Measurements from ENCODE around the gene SKIDA1.

Gene SKIDA1

GRCh38 chr10:21519941-21520436 is 5.5 kb downstream of the SKIDA1 start:
- DNase-seq (ENCODE audit: low read depth): no peak
- in situ Hi-C loops (cut with HindIII; ENCODE audit: low sequenced_read_pairs): loop anchor here (25.0 kb wide), 2 partner anchors 233 to 433 kb away; no protein-coding TSS in a partner anchor
- H3K4me3 ChIP-seq (ENCODE audit: low read depth, low read length): peak overlapping the region; percentile 57

GRCh38 chr10:21519397-21519933 is 6.0 kb downstream of the SKIDA1 start:
- TF ChIP-seq, protein P1, sequence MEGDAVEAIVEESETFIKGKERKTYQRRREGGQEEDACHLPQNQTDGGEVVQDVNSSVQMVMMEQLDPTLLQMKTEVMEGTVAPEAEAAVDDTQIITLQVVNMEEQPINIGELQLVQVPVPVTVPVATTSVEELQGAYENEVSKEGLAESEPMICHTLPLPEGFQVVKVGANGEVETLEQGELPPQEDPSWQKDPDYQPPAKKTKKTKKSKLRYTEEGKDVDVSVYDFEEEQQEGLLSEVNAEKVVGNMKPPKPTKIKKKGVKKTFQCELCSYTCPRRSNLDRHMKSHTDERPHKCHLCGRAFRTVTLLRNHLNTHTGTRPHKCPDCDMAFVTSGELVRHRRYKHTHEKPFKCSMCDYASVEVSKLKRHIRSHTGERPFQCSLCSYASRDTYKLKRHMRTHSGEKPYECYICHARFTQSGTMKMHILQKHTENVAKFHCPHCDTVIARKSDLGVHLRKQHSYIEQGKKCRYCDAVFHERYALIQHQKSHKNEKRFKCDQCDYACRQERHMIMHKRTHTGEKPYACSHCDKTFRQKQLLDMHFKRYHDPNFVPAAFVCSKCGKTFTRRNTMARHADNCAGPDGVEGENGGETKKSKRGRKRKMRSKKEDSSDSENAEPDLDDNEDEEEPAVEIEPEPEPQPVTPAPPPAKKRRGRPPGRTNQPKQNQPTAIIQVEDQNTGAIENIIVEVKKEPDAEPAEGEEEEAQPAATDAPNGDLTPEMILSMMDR (IDR thresholded peaks at IDR 0.05; ENCODE audit: low read depth, low read length, missing control alignments): no peak
- peak overlapping the region; percentile 57 for H3K4me3 ChIP-seq (ENCODE audit: low read depth, low read length)
- no peak for DNase-seq (ENCODE audit: low read depth)
- in situ Hi-C loops (cut with HindIII; ENCODE audit: low sequenced_read_pairs): loop anchor here (25.0 kb wide), 2 partner anchors 232 to 432 kb away; no protein-coding TSS in a partner anchor

More at GRCh38 chr10:21519941-21520436, 5.5 kb downstream of the SKIDA1 start:
- TF ChIP-seq, protein P1 (IDR thresholded peaks at IDR 0.05; ENCODE audit: low read depth, low read length, missing control alignments): no peak

- DNase-seq (ENCODE audit: low read depth): no peak
These were observed 6.7 kb downstream of the SKIDA1 start for GRCh38 chr10:21518641-21519396.

DNA sequence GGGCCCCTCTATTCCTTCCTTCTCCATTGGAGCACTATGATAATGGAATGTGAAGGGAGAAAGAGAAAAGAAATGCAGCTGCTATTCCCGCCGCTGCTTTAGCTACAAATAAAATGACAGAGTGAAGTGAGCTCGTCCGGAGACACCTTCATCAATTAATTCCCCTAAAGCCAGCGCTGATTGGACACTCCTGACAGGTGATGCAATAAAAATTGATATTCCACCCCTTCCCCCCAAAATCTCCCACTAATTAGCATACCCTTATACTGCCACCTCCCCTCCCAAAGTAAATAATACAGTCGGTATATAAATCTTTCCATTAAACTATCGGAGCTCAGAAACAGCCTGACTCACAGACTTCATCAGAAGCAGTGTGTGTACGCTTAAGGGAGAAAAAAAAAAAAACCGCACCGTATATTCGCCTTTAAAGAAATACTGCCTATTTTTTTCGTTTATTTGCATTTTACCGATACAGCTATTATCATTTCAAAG is 7.3 kb downstream of the SKIDA1 start:
- DNase-seq (ENCODE audit: low read depth): no peak

More at GRCh38 chr10:21518641-21519396, 6.7 kb downstream of the SKIDA1 start:
- in situ Hi-C loops (cut with HindIII; ENCODE audit: low sequenced_read_pairs): loop anchor here (25.0 kb wide), 2 partner anchors 232 to 432 kb away; no protein-coding TSS in a partner anchor
- peak overlapping the region; percentile 57 for H3K4me3 ChIP-seq (ENCODE audit: low read depth, low read length)
- TF ChIP-seq, protein P1 (IDR thresholded peaks at IDR 0.05; ENCODE audit: low read depth, low read length, missing control alignments): no peak

GRCh38 chr10:21517134-21518031 is 8.1 kb downstream of the SKIDA1 start:
- in situ Hi-C loops (cut with HindIII; ENCODE audit: low sequenced_read_pairs): loop anchor here (25.0 kb wide), 2 partner anchors 230 to 430 kb away; no protein-coding TSS in a partner anchor
- peak overlapping the region; percentile 57 for H3K4me3 ChIP-seq (ENCODE audit: low read depth, low read length)
- TF ChIP-seq, protein P1 (IDR thresholded peaks at IDR 0.05; ENCODE audit: low read depth, low read length, missing control alignments): no peak
- DNase-seq (ENCODE audit: low read depth): no peak

More for the DNA sequence above, 7.3 kb downstream of the SKIDA1 start:
- in situ Hi-C loops (cut with HindIII; ENCODE audit: low sequenced_read_pairs): loop anchor here (25.0 kb wide), 2 partner anchors 231 to 431 kb away; no protein-coding TSS in a partner anchor
- H3K4me3 ChIP-seq (ENCODE audit: low read depth, low read length): peak overlapping the region; percentile 57
- TF ChIP-seq, protein P1 (IDR thresholded peaks at IDR 0.05; ENCODE audit: low read depth, low read length, missing control alignments): no peak

Measured in astrocyte of the cerebellum (primary cell).